Left colon (tissue), 2 donors: Measurements from ENCODE around the gene FHOD3. TPM values are rescaled to one million over a fixed set of nuclear protein-coding genes. Genes with fewer than 3 reads are reported as not detected.

ENCODE experiments used
- ATAC-seq: fragments of 200-7000 bp; cut with Tn5 transposase; one replicate; pipeline ENCODE4 v1.9.1; 2020; ENCODE audit warnings: mild to moderate bottlenecking, moderate library complexity
- DNase-seq, 2 donors: peaks; one replicate each; pipeline ENCODE4 v3.0.0-alpha.2; 2020
- intact Hi-C, 2 donors: fragments of 100-400 bp; cut with DNase I in 1 of 2; cut with micrococcal nuclease in 1 of 2; formaldehyde crosslinking; loops; one replicate each; pipeline versions ENCODE4 v1.11.2 to v1.14.0; 2022; cut with DNase I, micrococcal nuclease
- total RNA-seq, 2 donors: library from RNA; stranded (reverse); fragmentation: NEBNext Ultra II Directional; extraction: Animal tissue kit (Norgen Biotek cat#: 25700); gene quantifications; one replicate each; pipeline ENCODE4 v1.2.1, GENCODE V29; 2021
- donor health status: DM: no; HTN: no; CAD: no.
- donor health status: DM: yes; HTN: yes; CAD: no.

The FHOD3 gene
- total RNA-seq, 2 donors from 2014 or later: 1.3 to 5.1 TPM

GRCh38 chr18:36288689-36289088 is 8.8 kb upstream of the FHOD3 start:
- intact Hi-C loops: loop anchor here in 1 of 2 donors (10.0 kb wide), 1 partner anchor 184 kb away; no protein-coding TSS in a partner anchor
- ATAC-seq (no peak), DNase-seq (no peak)

GRCh38 chr18:36294031-36294430 is 3.5 kb upstream of the FHOD3 start:
- DNase-seq (no peak), ATAC-seq (no peak)
- intact Hi-C loops: no loop called here

- intact Hi-C loops: no loop called here
Observed at GRCh38 chr18:36295214-36295613, 2.3 kb upstream of the FHOD3 start.

GRCh38 chr18:36295880-36296301 is 1.6 kb upstream of the FHOD3 start:
- intact Hi-C loops: no loop called here
- no peak for ATAC-seq
- DNase-seq: no peak

More at GRCh38 chr18:36295214-36295613, 2.3 kb upstream of the FHOD3 start:
- DNase-seq: no peak
- no peak for ATAC-seq

- intact Hi-C loops: no loop called here
- peak; percentile 65 for ATAC-seq
- peak; percentile 31 to 38 for DNase-seq
Observed at GRCh38 chr18:36296650-36297416, 680 bp upstream of the FHOD3 start.

GRCh38 chr18:36298126-36298741 is 721 bp downstream of the FHOD3 start:
- intact Hi-C loops: no loop called here
- ATAC-seq (peak; percentile 28), DNase-seq (no peak)

- intact Hi-C loops: no loop called here
- no peak for ATAC-seq
Observed at GRCh38 chr18:36299015-36299414, 1.5 kb downstream of the FHOD3 start.

GRCh38 chr18:36300211-36300610 is 2.7 kb downstream of the FHOD3 start:
- intact Hi-C loops: no loop called here
- no peak for DNase-seq
- no peak for ATAC-seq

More at GRCh38 chr18:36299015-36299414, 1.5 kb downstream of the FHOD3 start:
- DNase-seq: no peak

GRCh38 chr18:36301884-36302283 is 4.4 kb downstream of the FHOD3 start:
- no peak for ATAC-seq
- intact Hi-C loops: no loop called here
- DNase-seq: no peak

GRCh38 chr18:36302676-36303075 is 5.2 kb downstream of the FHOD3 start:
- ATAC-seq (no peak), DNase-seq (no peak)
- intact Hi-C loops: no loop called here

- DNase-seq: no peak
- intact Hi-C loops: no loop called here
- ATAC-seq: no peak
Observed at GRCh38 chr18:36303211-36303844, 5.8 kb downstream of the FHOD3 start.

- no peak for DNase-seq
- intact Hi-C loops: no loop called here
- no peak for ATAC-seq
Observed at GRCh38 chr18:36304723-36305122, 7.2 kb downstream of the FHOD3 start.

- intact Hi-C loops: no loop called here
- no peak for DNase-seq
- no peak for ATAC-seq
Observed at GRCh38 chr18:36305375-36305774, 7.9 kb downstream of the FHOD3 start.

- ATAC-seq: no peak
- no peak for DNase-seq
- intact Hi-C loops: no loop called here
Observed at GRCh38 chr18:36307513-36307912, 10.0 kb downstream of the FHOD3 start.

- DNase-seq (no peak), ATAC-seq (no peak)
- intact Hi-C loops: no loop called here
Observed at GRCh38 chr18:36308711-36309435, 11.4 kb downstream of the FHOD3 start.

- ATAC-seq (no peak), DNase-seq (no peak)
- intact Hi-C loops: no loop called here
Observed at GRCh38 chr18:36309436-36310391, 12.2 kb downstream of the FHOD3 start.

- ATAC-seq: no peak
- intact Hi-C loops: no loop called here
- DNase-seq: no peak
Observed at GRCh38 chr18:36311026-36311570, 13.6 kb downstream of the FHOD3 start.

- ATAC-seq (no peak), DNase-seq (no peak)
- intact Hi-C loops: no loop called here
Observed at GRCh38 chr18:36312806-36313395, 15.4 kb downstream of the FHOD3 start.
